Endothelial cell (in vitro differentiated cells): ENCODE measurements around the gene MYRIP. TPM values are rescaled to one million over a fixed set of nuclear protein-coding genes. Genes with fewer than 3 reads are reported as not detected.

Source experiments
- DNase-seq: peaks from one replicate; pipeline ENCODE4 v3.0.0; 2021; ENCODE audit warnings: low spot score
- H3K27ac Mint-ChIP-seq: one replicate; pipeline ENCODE4 v1.8.0; 2021; ENCODE audit warnings: mixed read lengths, inconsistent platforms; ENCODE audit not compliant: unreplicated experiment
- H3K27me3 Mint-ChIP-seq: one replicate; pipeline ENCODE4 v1.8.0; 2021; ENCODE audit warnings: mild to moderate bottlenecking, moderate library complexity, mixed read lengths, inconsistent platforms; ENCODE audit not compliant: unreplicated experiment
- H3K36me3 Mint-ChIP-seq: one replicate; pipeline ENCODE4 v1.8.0; 2021; ENCODE audit warnings: mild to moderate bottlenecking, low read depth, mixed read lengths, inconsistent platforms; ENCODE audit not compliant: unreplicated experiment
- H3K4me1 Mint-ChIP-seq: one replicate; pipeline ENCODE4 v1.8.0; 2021; ENCODE audit warnings: mild to moderate bottlenecking, mixed read lengths, inconsistent platforms; ENCODE audit not compliant: unreplicated experiment
- H3K4me3 Mint-ChIP-seq: one replicate; pipeline ENCODE4 v1.8.0; 2021; ENCODE audit warnings: mild to moderate bottlenecking, mixed read lengths, inconsistent platforms; ENCODE audit not compliant: unreplicated experiment
- H3K9me3 Mint-ChIP-seq: one replicate; pipeline ENCODE4 v1.8.0; 2021; ENCODE audit warnings: mixed read lengths, inconsistent platforms; ENCODE audit not compliant: unreplicated experiment
- total RNA-seq: library from RNA; stranded (reverse); fragmentation: NEBNext Ultra II Directional; extraction: Animal tissue kit (Norgen Biotek cat#: 25700); gene quantifications from one replicate; pipeline ENCODE4 v1.2.1, GENCODE V29; 2021; ENCODE audit not compliant: unreplicated experiment
- TF ChIP-seq, protein P1 (sequence below): fragments of 200-600 bp; sonication (generic); IDR thresholded peaks from one replicate; pipeline ENCODE4 v1.5.0; 2021; ENCODE audit warnings: antibody characterized with exemption; ENCODE audit not compliant: unreplicated experiment

MYRIP gene
- total RNA-seq, 1 donor from 2014 or later, result 0.49 TPM

DNA sequence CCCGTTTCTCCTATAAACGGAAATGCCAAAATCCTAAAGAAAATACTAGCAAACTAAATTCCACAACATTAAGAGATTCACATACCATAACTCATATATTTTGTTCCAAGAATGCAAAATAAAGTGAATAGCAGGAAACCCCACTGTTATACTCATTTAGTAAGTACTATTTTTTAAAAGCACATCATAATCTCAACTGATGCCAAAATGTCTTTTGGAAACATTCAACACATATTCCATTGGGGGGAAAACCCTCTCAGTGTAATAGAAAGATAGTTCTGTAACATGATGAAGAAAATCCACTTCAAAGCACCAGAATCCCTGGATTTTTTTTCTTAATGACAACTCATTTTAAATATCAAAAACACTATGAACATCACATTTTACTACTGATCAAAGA lies 407.1 kb downstream of the MYRIP start:
- no peak overlapping the region for H3K27ac Mint-ChIP-seq
- H3K27me3 Mint-ChIP-seq, result no peaks in the 10 kb centered on the region
- TF ChIP-seq, protein P1, sequence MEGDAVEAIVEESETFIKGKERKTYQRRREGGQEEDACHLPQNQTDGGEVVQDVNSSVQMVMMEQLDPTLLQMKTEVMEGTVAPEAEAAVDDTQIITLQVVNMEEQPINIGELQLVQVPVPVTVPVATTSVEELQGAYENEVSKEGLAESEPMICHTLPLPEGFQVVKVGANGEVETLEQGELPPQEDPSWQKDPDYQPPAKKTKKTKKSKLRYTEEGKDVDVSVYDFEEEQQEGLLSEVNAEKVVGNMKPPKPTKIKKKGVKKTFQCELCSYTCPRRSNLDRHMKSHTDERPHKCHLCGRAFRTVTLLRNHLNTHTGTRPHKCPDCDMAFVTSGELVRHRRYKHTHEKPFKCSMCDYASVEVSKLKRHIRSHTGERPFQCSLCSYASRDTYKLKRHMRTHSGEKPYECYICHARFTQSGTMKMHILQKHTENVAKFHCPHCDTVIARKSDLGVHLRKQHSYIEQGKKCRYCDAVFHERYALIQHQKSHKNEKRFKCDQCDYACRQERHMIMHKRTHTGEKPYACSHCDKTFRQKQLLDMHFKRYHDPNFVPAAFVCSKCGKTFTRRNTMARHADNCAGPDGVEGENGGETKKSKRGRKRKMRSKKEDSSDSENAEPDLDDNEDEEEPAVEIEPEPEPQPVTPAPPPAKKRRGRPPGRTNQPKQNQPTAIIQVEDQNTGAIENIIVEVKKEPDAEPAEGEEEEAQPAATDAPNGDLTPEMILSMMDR, result no peak
- DNase-seq, result no peak
- no peak overlapping the region for H3K4me3 Mint-ChIP-seq
- H3K4me1 Mint-ChIP-seq, result no peaks in the 10 kb centered on the region
- H3K9me3 Mint-ChIP-seq, result no peaks in the 10 kb centered on the region
- H3K36me3 Mint-ChIP-seq, result no peaks in the 10 kb centered on the region

DNA sequence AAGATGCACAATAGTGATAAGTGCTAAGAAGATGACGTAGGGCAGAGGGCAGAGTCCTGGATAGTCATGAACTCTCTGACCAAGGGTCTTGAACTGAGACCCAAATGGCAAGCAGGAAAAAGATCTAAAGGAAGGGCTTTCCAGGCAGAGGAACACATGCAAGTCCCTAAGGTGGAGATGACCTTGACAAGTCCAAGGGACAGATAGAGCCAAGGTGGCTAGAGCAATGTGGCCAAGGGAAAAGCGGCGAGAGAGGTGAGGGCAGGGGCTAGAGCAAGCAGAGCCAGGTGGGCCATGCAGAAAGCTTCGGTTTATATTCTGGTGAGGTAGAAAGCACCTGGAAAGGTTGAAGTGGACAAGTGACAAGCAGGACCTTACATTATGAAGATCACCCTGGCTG lies 414.4 kb downstream of the MYRIP start:
- Mint-ChIP-seq H3K27ac (no peak overlapping the region), H3K27me3 (no peaks in the 10 kb centered on the region), H3K36me3 (no peaks in the 10 kb centered on the region), H3K4me1 (no peaks in the 10 kb centered on the region), H3K9me3 (no peaks in the 10 kb centered on the region), H3K4me3 (no peak overlapping the region)
- TF ChIP-seq, protein P1, result no peak
- DNase-seq, result no peak

DNA sequence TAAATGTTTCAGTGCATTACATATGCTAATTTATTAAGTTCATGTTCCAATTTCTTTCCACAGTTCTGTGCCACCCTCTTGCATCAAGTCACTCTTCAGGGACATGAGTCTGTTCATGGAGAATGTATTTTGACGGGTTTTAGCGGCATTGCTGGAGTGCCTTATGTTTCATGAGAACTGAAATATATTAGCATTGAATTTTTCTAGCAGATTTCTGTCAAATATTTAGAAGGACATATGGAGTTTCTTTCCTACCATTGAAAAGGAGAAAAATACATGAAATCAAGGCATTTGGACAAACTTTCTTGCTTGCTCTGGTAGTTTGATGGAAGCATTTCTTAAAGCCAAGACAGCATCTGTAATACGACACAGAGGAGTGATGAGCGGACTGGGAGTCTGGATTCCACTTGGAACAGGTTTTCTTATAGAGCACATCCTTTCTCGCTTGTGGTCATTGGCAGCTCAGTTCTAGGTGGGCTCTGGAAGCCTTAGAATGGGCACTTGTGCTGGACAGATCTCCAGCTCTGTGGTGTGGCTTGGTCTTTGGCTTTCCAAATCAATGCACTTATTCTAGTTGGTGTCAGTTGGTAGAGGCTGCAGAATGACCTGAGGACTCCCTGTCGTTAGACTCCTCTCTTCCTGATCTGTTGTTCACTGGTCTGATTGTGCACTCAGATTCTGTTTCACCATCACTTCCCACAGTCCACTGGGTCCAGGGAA lies 415.5 kb downstream of the MYRIP start:
- Mint-ChIP-seq H3K4me1 (no peaks in the 10 kb centered on the region), H3K36me3 (no peaks in the 10 kb centered on the region), H3K27me3 (no peaks in the 10 kb centered on the region), H3K4me3 (no peak overlapping the region), H3K27ac (no peak overlapping the region), H3K9me3 (no peaks in the 10 kb centered on the region)
- no peak for DNase-seq
- TF ChIP-seq, protein P1, result no peak

DNA sequence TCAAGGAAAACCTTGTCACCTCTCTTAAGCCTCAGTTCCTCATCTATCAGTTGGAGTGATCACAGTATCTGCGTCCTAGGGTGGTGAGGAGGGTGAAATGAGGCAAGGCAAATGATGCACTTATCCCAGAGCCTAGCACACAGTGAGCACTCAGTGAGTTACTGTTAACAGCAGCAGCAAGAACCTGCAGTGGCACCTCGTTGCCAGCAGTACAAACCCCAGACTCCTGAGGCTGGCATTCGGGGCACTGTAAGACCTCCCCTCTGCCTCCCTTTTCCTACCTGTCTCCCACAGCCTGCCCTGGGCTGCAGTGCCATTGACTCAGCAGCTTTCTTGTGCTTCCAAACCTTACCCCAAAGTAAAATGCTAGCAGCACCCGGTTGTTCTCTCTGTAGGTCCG lies 417.2 kb downstream of the MYRIP start:
- no peak for DNase-seq
- Mint-ChIP-seq H3K36me3 (no peaks in the 10 kb centered on the region), H3K4me1 (no peaks in the 10 kb centered on the region), H3K27me3 (no peaks in the 10 kb centered on the region), H3K27ac (no peak overlapping the region), H3K9me3 (no peaks in the 10 kb centered on the region), H3K4me3 (no peak overlapping the region)
- TF ChIP-seq, protein P1, result no peak

DNA sequence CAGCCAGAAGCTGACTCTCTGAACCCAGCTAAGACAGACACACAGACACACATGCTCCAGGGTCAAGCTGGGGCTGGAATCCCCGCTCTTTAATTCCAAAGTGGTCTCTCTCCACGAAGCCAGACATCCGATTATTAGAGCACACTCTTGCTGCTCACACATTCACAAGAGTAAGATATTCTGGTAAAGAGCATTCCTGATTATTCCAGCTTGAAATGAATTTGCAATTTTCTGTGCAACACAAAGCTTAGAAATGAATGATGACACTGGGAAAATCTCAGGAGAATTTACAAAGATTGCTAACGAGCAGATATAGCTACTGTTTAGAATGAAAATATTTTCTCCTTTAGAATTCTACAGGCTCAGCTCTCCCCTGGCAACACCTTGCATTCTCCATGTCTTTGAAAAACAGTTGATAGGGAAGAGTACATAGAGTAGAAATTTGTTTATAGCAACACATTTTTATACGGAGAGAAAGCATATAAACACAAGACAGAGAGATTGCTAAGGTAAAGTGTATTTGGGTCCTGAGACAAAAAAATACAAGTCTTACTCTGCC lies 419.5 kb downstream of the MYRIP start:
- H3K27me3 Mint-ChIP-seq, result no peaks in the 10 kb centered on the region
- H3K9me3 Mint-ChIP-seq, result no peaks in the 10 kb centered on the region
- no peak for DNase-seq
- no peaks in the 10 kb centered on the region for H3K36me3 Mint-ChIP-seq
- H3K27ac Mint-ChIP-seq, result no peak overlapping the region
- TF ChIP-seq, protein P1, result no peak
- no peak overlapping the region for H3K4me3 Mint-ChIP-seq
- H3K4me1 Mint-ChIP-seq, result no peaks in the 10 kb centered on the region
